Activated naive CD4-positive, alpha-beta T cell treated with anti-CD3 and anti-CD28 coated beads, Interleukin-2, amount 50 U/mL, for 24 hours (primary cell): ENCODE measurements around the gene LRRC10.
A peak's percentile ranks its signal among the peaks of the same experiment; 100 is the strongest.
"Not testable (repeated sequence)": the region's sequence is repeated elsewhere in the genome, so short reads cannot be mapped to it uniquely, and the experiment has no call there.

Experiments
- H3K27ac Mint-ChIP-seq: one replicate; pipeline ENCODE4 v1.8.0; 2021; ENCODE audit warnings: mild to moderate bottlenecking, mixed read lengths
- H3K27me3 Mint-ChIP-seq: one replicate; pipeline ENCODE4 v1.8.0; 2021; ENCODE audit warnings: mixed read lengths
- H3K36me3 Mint-ChIP-seq: one replicate; pipeline ENCODE4 v1.8.0; 2021; ENCODE audit warnings: mixed read lengths
- H3K4me1 Mint-ChIP-seq: one replicate; pipeline ENCODE4 v1.8.0; 2021; ENCODE audit warnings: mixed read lengths
- H3K4me3 Mint-ChIP-seq: one replicate; pipeline ENCODE4 v1.8.0; 2021; ENCODE audit warnings: mild to moderate bottlenecking, mixed read lengths
- H3K9me3 Mint-ChIP-seq: one replicate; pipeline ENCODE4 v1.8.0; 2021; ENCODE audit warnings: mixed read lengths

Gene LRRC10

DNA sequence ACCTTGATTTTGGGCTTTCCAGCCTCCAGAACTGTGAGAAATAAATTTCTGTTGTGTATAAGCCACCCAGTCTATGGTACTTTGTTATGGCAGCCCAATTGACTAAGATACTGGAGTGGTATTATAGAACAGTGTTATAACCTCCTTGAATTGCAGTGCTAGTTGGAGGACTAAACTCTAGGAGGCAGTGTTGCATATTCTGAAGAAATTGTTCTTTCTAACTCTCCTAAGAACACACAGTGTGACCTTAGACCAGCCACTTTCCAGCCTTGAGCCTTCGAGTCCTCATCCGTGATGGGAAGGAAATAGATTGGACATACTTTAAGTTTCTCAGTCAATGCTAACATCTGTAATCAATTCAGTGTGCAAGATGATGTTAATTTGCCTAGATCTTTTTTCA lies 22.4 kb upstream of the LRRC10 start:
- no peaks in the 10 kb centered on the region for H3K4me1 Mint-ChIP-seq
- H3K27me3 Mint-ChIP-seq, result no peaks in the 10 kb centered on the region
- no peaks in the 10 kb centered on the region for H3K9me3 Mint-ChIP-seq
- H3K4me3 Mint-ChIP-seq, result no peak overlapping the region
- H3K27ac Mint-ChIP-seq, result no peak overlapping the region
- H3K36me3 Mint-ChIP-seq, result no peaks in the 10 kb centered on the region

DNA sequence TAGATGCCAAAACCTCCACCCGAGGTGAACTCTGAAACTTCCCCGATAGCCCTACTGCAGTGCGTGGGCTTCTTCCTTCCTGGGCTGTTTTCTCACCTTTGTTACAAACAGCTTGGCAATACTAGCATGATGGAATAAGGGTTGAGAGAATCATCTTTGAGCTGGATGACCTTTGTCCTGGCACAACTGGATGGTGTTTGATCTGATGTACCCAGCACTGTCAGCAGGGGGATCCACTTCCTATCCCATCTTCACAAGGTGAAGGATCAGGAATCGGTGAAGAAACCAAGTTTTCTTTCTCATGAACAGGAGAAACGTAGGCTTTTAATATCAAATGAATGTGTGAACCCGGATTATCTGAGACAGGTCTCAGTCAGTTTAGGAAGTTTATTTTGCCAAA lies 19.5 kb upstream of the LRRC10 start:
- Mint-ChIP-seq H3K27ac (no peak overlapping the region), H3K27me3 (no peaks in the 10 kb centered on the region), H3K4me1 (no peaks in the 10 kb centered on the region), H3K4me3 (no peak overlapping the region), H3K36me3 (no peaks in the 10 kb centered on the region), H3K9me3 (no peaks in the 10 kb centered on the region)

DNA sequence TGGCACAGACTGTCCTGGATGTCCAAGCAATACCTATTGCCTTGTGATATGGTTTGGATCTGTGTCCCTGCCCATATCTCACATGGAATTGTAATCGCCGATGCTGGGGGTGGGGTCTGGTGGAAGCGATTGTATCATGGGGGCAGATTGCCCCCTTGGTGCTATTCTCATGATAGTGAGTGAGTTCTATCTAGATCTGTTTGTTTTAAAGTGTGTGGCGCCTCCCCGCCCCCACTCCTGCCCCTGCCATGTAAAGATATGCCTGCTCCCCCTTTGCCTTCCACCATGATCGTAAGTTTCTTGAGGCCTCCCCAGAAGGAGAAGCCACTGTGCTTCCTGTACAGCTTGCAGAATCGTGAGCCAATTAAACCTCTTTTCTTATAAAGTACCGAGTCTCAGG lies 16.8 kb upstream of the LRRC10 start:
- H3K27ac Mint-ChIP-seq, result no peak overlapping the region
- no peaks in the 10 kb centered on the region for H3K9me3 Mint-ChIP-seq
- no peaks in the 10 kb centered on the region for H3K4me1 Mint-ChIP-seq
- no peaks in the 10 kb centered on the region for H3K36me3 Mint-ChIP-seq
- no peak overlapping the region for H3K4me3 Mint-ChIP-seq
- H3K27me3 Mint-ChIP-seq, result no peaks in the 10 kb centered on the region

DNA sequence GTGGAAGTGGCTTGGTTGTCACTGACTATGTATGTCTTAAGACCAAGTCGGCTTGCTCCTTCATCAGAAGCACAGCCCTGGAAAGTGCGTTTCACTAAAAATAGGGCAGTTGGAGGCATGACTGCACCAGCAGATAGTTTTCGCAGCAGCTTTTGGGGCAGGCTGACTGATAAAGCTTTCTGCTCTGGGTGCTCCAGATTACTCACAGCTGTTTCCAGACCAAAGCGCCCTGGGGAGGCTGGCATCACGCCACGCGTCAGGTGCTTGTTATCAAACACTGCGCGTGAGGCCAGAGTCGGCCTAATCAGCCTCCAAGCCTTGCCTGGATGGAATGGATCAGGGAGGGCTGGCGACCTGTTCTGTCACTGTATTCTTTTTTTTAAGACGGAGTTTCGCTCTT lies 13.3 kb upstream of the LRRC10 start:
- Mint-ChIP-seq H3K4me3 (no peak overlapping the region), H3K9me3 (no peaks in the 10 kb centered on the region), H3K27ac (no peak overlapping the region), H3K36me3 (no peaks in the 10 kb centered on the region), H3K4me1 (no peaks in the 10 kb centered on the region), H3K27me3 (no peaks in the 10 kb centered on the region)

DNA sequence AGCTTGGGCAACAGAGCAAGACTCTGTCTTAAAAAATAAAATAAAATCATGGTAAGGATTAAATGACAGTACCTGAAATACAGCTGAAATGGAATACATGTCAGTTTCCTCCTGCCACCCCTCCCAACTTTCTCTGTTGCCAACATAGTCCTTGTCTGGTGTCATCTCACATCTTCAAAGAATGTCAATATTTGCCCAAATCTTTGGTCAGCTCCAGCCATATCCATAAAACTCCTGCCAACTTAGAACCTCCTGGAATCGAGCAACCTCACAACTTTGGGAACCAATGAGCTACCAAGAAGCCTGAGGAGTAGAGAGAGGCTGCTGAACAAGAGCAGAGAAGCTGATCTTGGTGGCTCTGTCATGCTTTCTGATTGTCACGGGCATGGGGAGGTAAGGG lies 10.8 kb upstream of the LRRC10 start:
- no peaks in the 10 kb centered on the region for H3K36me3 Mint-ChIP-seq

DNA sequence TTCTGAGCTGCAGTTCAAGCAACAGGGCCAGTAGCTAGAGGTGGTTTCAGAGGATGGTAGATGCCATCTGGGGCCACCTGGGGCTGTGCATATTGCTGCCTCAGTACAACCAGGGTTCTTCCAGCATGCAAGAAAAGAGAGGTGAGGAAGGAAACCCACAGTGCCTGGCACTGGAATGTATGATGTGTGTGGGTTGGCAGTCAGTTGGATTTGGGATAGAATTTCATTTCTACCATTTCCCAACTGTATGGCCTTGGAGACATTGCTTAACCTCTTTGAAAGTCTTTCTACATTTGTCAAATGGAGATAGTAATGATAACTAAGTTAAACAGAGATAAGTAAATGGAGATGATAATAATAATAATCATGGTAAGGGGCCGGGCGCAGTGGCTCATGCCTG lies 10.2 kb upstream of the LRRC10 start:
- Mint-ChIP-seq H3K27ac (no peak overlapping the region), H3K36me3 (no peaks in the 10 kb centered on the region), H3K9me3 (no peaks in the 10 kb centered on the region)

More for the DNA sequence above, 10.8 kb upstream of the LRRC10 start:
- no peaks in the 10 kb centered on the region for H3K4me1 Mint-ChIP-seq
- H3K27me3 Mint-ChIP-seq, result no peaks in the 10 kb centered on the region
- H3K4me3 Mint-ChIP-seq, result no peak overlapping the region
- no peak overlapping the region for H3K27ac Mint-ChIP-seq
- no peaks in the 10 kb centered on the region for H3K9me3 Mint-ChIP-seq

DNA sequence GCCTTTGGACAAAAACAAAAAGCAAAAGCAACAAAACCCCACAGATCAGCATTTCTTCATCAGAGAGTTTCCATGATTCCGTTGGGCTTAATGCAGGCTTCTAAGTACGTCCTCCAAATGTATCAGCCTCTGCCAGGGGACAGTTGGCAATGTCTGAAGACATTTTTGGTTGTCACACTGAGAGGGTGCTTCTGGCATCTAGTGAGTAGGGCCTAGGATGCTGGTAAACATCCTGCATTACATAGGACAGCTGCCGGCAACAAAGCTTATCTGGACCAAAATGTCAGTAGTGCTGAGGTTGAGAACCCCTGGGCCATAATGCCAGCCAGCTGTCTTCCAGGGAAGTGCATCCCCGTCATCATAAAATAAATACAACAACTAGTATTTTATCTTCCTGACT lies 9.4 kb upstream of the LRRC10 start:
- no peak overlapping the region for H3K4me3 Mint-ChIP-seq
- H3K9me3 Mint-ChIP-seq, result no peaks in the 10 kb centered on the region
- H3K36me3 Mint-ChIP-seq, result no peaks in the 10 kb centered on the region
- no peak overlapping the region for H3K27ac Mint-ChIP-seq
- H3K4me1 Mint-ChIP-seq, result no peaks in the 10 kb centered on the region
- H3K27me3 Mint-ChIP-seq, result no peaks in the 10 kb centered on the region

More for the DNA sequence above, 10.2 kb upstream of the LRRC10 start:
- no peak overlapping the region for H3K4me3 Mint-ChIP-seq
- no peaks in the 10 kb centered on the region for H3K4me1 Mint-ChIP-seq
- H3K27me3 Mint-ChIP-seq, result no peaks in the 10 kb centered on the region

DNA sequence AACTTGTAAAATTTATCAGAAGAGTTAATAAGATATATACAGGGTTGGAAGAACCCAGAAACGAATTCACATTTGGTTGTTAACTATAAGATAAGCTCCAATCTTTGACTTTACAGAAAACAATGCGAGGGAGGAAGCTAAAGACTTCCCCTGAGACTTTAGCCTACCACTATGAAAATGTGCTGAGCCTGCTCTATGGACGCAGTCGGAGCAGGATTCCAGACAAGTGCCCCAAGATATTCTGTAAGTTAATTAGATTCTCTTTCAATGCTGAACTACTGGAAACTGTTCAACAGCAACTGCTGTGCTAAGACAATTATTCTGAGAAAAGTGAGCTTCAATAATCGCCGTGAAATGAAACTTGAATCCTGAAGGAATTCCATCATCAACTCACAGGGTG lies 8.3 kb upstream of the LRRC10 start:
- H3K27ac Mint-ChIP-seq, result no peak overlapping the region
- H3K4me3 Mint-ChIP-seq, result no peak overlapping the region
- no peaks in the 10 kb centered on the region for H3K27me3 Mint-ChIP-seq
- H3K36me3 Mint-ChIP-seq, result no peaks in the 10 kb centered on the region
- no peaks in the 10 kb centered on the region for H3K9me3 Mint-ChIP-seq
- no peaks in the 10 kb centered on the region for H3K4me1 Mint-ChIP-seq

DNA sequence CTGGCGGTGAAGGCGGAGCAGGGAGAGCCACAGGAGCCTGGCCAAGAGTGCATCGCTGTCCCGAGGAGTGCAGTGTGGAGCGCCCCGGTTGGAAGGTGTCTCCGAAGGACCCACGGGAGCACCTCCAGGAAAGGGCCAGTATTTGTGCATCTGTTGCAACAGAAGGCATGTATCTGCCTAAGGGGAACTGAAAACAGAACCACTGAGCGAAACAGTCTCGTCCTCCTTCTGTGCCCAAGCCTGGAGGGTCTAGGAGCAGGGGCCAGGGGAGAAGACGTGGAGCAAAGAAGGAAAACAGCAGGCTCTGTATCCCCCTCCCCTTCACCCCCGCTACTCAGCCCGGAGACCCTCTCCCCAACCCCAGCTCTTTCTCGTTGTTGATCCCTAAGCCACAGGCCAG lies 5.3 kb upstream of the LRRC10 start:
- no peak overlapping the region for H3K4me3 Mint-ChIP-seq
- H3K9me3 Mint-ChIP-seq, result no peaks in the 10 kb centered on the region
- H3K36me3 Mint-ChIP-seq, result no peaks in the 10 kb centered on the region
- peaks cover 2% of the 10 kb centered on the region for H3K27me3 Mint-ChIP-seq
- H3K27ac Mint-ChIP-seq, result no peak overlapping the region
- H3K4me1 Mint-ChIP-seq, result no peaks in the 10 kb centered on the region

DNA sequence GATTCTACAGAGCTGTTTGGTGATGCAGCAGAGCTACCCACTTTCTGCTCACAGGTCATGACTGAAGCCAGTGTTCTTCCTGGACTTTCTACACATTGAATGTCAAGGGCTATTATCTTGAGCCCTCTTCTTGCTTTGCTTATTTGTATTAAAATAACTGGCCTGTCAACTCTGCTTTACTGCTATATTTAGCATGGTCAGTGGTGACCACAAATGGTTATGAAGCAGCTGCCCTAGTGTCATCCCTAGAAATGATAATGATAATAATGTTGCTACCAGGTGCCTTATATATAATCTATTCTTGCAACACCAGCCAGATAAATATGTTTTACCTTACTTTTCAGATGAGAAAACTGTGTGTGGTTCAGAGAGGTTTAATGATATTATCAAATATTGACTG lies 2.6 kb upstream of the LRRC10 start:
- peaks cover 2% of the 10 kb centered on the region for H3K27me3 Mint-ChIP-seq
- no peak overlapping the region for H3K4me3 Mint-ChIP-seq
- no peaks in the 10 kb centered on the region for H3K4me1 Mint-ChIP-seq
- no peaks in the 10 kb centered on the region for H3K9me3 Mint-ChIP-seq
- no peaks in the 10 kb centered on the region for H3K36me3 Mint-ChIP-seq
- no peak overlapping the region for H3K27ac Mint-ChIP-seq

DNA sequence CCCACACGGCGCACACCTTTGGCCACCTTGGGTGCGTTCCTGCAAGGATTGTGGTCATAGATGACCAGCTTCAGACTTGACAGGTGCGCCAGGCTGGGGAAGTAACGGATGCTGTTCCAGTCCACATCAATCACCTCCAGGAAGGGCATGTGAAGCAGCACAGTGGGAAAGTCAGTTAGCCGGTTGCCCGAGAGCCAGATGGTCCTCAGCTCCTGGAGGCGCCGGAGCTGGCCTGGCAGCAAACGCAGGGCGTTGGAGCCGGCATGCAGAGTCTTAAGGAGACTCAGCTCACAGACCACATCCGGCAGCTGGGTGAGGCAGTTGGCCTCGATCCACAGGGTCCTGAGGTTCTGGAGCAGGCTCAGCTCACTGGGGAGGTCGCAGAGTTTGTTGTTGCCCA lies 581 bp downstream of the LRRC10 start:
- Mint-ChIP-seq H3K9me3 (no peaks in the 10 kb centered on the region), H3K27me3 (peaks cover 2% of the 10 kb centered on the region), H3K27ac (no peak overlapping the region), H3K4me1 (no peaks in the 10 kb centered on the region), H3K4me3 (no peak overlapping the region), H3K36me3 (no peaks in the 10 kb centered on the region)

DNA sequence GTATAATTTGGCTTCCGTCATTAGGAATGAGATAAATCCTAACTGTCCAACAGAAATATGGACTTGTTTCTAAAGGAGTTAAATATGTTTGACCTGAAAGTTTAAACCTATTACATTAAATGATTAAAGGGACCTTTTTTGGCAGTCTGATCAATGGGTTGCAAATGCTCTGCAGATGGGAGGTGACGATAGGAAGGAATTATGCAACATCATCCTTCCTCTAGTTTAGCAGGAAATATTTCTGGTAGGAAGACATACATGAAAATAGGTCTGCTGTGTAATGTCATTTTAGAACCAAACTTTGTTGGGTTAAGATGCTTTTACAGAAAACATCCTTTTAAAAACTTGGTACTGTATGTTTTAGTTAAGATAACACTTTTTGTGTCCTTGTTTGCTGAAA lies 2.6 kb downstream of the LRRC10 start:
- H3K36me3 Mint-ChIP-seq, result peaks cover 4% of the 10 kb centered on the region
- H3K4me1 Mint-ChIP-seq, result no peaks in the 10 kb centered on the region
- peaks cover 2% of the 10 kb centered on the region for H3K27me3 Mint-ChIP-seq
- no peak overlapping the region for H3K27ac Mint-ChIP-seq
- no peaks in the 10 kb centered on the region for H3K9me3 Mint-ChIP-seq
- H3K4me3 Mint-ChIP-seq, result no peak overlapping the region

DNA sequence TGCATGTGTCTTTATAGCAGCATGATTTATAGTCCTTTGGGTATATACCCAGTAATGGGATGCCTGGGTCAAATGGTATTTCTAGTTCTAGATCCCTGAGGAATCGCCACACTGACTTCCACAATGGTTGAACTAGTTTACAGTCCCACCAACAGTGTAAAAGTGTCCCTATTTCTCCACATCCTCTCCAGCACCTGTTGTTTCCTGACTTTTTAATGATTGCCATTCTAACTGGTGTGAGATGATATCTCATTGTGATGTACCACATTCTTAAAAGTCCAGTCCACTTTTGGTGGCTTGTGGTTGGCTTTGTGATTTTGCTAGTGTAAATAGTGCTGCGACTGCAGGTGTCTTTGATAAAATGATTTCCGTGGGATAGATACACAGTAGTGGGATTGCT lies 6.4 kb downstream of the LRRC10 start:
- not testable (repeated sequence) for H3K4me3 Mint-ChIP-seq, H3K9me3 Mint-ChIP-seq, H3K4me1 Mint-ChIP-seq, H3K27me3 Mint-ChIP-seq, H3K27ac Mint-ChIP-seq
- H3K36me3 Mint-ChIP-seq, result peaks cover 25% of the 10 kb centered on the region

DNA sequence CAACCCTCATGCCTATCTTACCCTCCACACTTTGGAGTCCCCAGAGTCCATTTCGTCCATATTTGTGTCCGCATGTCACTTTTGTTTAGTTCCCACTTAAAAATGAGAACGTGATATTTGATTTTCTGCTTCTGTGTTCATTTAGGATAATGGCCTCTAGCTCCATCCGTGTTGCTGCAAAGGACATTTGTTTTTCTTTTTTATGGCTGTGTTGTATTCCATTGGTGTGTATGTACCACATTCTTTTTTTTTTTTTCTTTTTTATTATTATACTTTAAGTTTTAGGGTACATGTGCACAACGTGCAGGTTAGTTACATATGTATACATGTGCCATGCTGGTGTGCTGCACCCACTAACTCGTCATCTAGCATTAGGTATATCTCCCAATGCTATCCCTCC lies 7.2 kb downstream of the LRRC10 start:
- H3K36me3 Mint-ChIP-seq, result peaks cover 27% of the 10 kb centered on the region
- not testable (repeated sequence) for H3K27me3 Mint-ChIP-seq, H3K4me3 Mint-ChIP-seq, H3K27ac Mint-ChIP-seq, H3K4me1 Mint-ChIP-seq, H3K9me3 Mint-ChIP-seq

DNA sequence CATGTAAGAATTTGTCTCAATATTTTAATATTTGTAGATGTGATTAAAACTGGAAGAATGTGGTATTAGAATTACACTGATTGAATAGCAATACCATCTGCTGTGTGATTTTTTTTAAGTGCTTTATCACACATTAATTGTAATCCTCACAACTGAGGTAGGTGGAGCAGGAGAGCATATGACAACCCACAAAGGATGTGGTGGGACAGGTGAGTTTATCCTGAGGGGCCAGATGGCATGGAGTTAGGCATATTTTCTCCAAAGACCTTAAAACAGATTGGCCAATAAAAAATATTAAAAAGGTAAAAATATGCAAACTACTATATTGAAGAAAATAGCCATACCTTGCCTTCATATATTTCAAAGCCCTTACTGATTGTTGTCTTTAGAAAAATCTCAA lies 7.8 kb downstream of the LRRC10 start:
- H3K36me3 Mint-ChIP-seq, result peaks cover 27% of the 10 kb centered on the region
- H3K27ac Mint-ChIP-seq, result no peak overlapping the region

DNA sequence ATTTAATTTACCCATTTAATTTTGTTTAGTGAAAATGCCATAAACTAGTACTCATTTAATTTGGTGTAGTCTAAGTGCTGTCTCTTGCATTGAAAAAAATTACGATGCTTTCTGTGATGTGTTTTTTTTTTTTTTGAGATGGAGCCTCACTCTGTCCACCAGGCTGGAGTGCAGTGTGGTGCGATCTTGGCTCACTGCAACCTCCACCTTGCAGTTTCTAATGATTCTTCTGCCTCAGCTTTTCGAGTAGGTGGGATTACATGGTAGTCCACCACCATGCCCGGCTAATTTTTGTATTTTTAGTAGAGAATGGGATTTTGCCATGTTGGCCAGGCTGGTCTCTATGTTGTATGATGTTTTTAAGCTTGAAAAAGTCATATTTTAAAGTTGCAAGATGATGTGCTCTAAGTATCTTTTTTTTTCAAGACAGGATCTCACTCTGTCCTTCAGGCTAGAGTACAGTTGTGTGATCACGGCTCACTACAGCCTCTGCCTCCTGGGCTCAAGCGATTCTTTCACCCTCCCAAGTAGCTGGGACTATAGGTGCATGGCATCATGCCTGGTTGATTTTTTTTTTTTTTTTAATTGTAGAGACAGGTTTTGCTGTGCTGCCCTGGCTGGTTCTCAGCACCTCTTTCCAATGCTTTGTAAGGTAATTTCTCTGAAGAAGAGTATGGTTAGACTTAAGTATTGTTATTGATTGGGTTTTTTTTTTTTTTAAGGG lies 8.6 kb downstream of the LRRC10 start:
- H3K27ac Mint-ChIP-seq, result no peak overlapping the region
- no peaks in the 10 kb centered on the region for H3K27me3 Mint-ChIP-seq
- no peaks in the 10 kb centered on the region for H3K4me1 Mint-ChIP-seq
- no peak overlapping the region for H3K4me3 Mint-ChIP-seq
- H3K36me3 Mint-ChIP-seq, result peaks cover 31% of the 10 kb centered on the region
- no peaks in the 10 kb centered on the region for H3K9me3 Mint-ChIP-seq

More for the DNA sequence above, 7.8 kb downstream of the LRRC10 start:
- no peaks in the 10 kb centered on the region for H3K4me1 Mint-ChIP-seq
- H3K4me3 Mint-ChIP-seq, result no peak overlapping the region
- H3K27me3 Mint-ChIP-seq, result no peaks in the 10 kb centered on the region
- H3K9me3 Mint-ChIP-seq, result no peaks in the 10 kb centered on the region

DNA sequence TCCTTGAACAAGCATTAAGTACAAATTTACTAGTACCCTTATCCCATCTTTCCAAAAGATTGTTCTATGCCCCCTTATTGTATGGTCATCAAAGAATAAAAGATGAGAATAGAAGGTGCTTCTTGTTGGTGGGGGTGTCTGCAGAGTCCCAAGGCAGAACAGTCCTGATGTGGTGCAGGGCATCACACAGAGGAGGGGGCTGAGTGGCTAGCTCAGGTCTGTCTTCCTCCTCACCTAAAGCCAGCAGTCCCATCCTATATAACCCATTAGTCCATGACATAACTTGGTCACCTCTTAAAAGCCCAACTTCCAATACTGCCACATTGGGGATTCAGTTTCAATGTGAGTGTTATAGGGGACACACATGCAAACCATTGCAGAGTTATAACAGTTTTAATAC lies 9.9 kb downstream of the LRRC10 start:
- peaks cover 8% of the 10 kb centered on the region for H3K4me1 Mint-ChIP-seq
- H3K36me3 Mint-ChIP-seq, result peaks cover 32% of the 10 kb centered on the region
- no peak overlapping the region for H3K4me3 Mint-ChIP-seq
- H3K9me3 Mint-ChIP-seq, result no peaks in the 10 kb centered on the region
- H3K27me3 Mint-ChIP-seq, result no peaks in the 10 kb centered on the region
- H3K27ac Mint-ChIP-seq, result peak overlapping the region; percentile 60
